Dedifferentiated amniotic fluid mesenchymal stem cell (primary cell): Measurements from ENCODE around the gene MBD3L1.

Source experiments
- DNase-seq: peaks from one replicate; pipeline ENCODE4 v3.0.0-alpha.2; 2016; ENCODE audit errors: extremely low spot score

Gene MBD3L1

GRCh38 chr19:8880868-8881488, 48.8 kb downstream of the MBD3L1 start:
- no peak for DNase-seq

DNA sequence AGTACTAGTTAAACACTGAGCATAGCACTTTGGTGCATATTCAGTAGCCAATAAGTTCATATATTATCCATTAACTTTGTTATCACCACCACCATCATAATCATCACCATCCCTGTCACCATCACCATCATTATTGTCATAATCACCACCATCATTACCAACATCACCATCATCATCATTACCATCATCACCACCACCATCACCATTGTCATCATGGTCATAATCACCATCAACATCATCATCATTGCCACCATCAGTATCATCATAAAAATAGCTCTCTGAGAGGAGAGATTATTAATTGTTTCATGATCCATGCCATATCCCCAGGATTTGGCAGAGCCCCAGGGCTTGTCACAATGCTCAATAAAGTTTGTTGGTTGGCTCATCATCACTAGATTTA, 49.3 kb downstream of the MBD3L1 start:
- DNase-seq: no peak

DNA sequence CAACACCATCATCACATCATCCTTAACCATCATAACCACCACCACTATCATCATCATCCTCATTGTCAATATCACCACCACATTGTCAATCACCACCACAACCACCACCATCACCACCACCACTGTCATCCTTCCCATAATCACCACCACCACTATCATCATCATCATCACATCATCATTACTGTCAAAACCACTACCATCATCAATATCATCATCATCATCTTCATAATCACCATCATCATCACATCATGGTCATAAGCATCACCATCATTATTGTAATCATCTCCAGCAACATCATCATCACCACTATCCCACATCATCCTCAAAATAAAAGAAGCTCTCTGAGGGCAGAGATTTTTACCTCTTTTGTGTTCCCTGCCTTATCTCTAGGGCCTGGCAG, 52.2 kb downstream of the MBD3L1 start:
- DNase-seq: no peak

- DNase-seq: no peak
Observed at GRCh38 chr19:8887364-8887763, 55.2 kb downstream of the MBD3L1 start.

DNA sequence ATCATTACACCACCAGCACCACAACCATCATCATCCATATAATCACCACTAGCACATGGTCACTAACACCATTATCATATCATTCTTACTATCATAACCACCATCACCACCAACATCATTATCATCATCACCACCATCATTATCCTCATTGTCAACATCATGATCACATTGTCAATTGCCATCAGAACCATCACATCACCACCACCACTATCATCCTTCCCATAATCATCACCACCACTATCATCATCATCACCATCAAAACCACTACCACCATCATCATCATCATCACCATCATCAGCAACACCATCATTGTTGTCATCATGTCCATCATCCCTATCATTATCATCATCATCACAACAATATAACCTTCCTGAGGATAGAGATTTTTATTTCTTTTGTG, 58.1 kb downstream of the MBD3L1 start:
- no peak for DNase-seq
